Mucosa of gallbladder (tissue), 1 donor: Measurements from ENCODE around the gene NFATC1. TPM values are rescaled to one million over a fixed set of nuclear protein-coding genes. Genes with fewer than 3 reads are reported as not detected.

Experiments used
- DNase-seq: peaks from one replicate; pipeline ENCODE4 v3.0.0-alpha.2; 2020; ENCODE audit warnings: low spot score
- total RNA-seq: library from RNA; stranded (reverse); gene quantifications from one replicate; pipeline ENCODE4 v1.2.1, GENCODE V29; 2021
- donor health status: DM: no; HTN: no; CAD: no.

The NFATC1 gene
- total RNA-seq, 1 donor from 2014 or later: 7.4 TPM

GRCh38 chr18:79519751-79520477, 124.2 kb downstream of the NFATC1 start:
- peak; percentile 10 for DNase-seq

- DNase-seq: peak; percentile 4
These were observed 125.0 kb downstream of the NFATC1 start for GRCh38 chr18:79520478-79521390.

- DNase-seq: peak; percentile 0
These were observed 125.9 kb downstream of the NFATC1 start for GRCh38 chr18:79521416-79522205.

- DNase-seq: peak; percentile 29
These were observed 126.9 kb downstream of the NFATC1 start for GRCh38 chr18:79522451-79523205.

DNA sequence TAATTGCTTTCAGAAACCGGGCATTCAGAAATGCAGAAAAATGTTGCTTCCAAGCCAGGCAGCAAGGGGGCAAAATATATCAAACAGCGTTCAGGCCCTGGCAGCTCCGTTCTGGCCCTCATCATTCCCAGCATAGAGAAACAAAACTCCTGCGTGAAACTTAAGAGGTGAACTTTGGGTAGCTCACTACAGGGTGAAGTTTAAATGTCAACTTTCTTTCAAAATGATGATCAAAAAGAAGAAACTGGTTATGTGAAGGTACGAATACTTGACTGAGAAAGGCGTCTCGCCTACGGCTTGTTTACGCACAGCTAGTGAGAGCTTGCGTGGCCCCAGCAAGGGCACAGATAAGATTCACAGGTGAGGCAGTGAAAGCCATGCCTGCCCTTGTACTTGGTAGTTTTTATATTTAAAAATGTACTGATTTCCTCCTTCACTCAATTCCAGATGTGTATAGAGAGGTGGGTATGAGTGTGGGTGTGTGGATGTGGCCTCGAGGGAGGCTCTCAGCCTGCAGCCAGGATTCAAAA, 127.5 kb downstream of the NFATC1 start:
- DNase-seq: no peak

DNA sequence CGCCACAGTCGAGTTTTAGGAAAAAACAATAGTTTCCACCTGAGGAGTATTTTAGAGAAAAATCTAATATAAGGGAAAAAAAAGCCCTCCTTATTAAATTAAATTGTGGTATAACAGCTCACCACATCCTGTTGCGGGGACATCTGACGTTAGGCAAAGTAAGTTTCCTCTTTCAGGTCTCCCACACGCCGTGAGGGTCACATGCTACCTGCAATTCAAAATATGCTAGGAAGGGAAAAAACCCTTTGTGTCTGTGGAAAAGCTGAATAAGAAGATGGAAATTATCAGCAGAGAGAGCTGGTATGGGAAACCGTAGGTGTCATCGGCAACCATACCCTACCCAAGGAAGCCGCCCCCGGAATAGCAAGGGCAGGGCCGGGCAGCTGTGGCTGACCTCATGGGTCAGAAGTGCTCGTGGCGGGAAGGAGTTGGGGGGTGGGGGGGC, 128.0 kb downstream of the NFATC1 start:
- DNase-seq: no peak

DNA sequence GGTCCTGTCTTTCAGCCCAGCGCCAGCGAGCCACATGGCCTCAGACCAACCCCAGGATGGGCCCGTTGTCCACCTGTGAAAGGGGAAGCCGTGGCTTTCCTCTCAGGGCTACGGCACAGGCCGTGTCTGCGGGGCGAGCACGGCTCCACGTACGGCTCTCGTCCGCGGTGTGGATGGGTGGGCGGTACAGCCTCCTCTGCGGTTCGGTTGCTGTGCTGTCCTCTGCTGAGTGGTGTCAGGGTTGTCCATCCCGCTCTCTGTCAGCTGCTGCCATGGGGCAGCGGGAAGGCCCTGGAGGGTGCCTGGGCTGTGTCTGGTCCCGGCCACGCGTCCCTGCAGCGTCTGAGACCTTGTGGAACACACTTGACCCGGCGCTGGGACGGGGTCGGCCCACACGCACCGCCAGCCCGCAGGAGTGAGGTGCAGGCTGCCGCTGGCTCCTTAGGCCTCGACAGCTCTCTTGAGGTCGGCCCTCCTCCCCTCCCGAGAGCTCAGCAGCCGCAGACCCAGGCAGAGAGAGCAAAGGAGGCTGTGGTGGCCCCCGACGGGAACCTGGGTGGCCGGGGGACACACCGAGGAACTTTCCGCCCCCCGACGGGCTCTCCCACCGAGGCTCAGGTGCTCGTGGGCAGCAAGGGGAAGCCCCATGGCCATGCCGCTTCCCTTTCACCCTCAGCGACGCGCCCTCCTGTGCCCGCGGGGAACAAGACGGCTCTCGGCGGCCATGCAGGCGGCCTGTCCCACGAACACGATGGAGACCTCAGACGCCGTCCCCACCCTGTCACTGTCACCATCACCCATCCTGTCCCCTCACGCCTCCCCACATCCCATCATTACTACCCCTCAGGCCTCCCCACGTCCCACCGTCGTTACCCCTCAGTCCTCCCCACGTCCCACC, 128.7 kb downstream of the NFATC1 start:
- no peak for DNase-seq

DNA sequence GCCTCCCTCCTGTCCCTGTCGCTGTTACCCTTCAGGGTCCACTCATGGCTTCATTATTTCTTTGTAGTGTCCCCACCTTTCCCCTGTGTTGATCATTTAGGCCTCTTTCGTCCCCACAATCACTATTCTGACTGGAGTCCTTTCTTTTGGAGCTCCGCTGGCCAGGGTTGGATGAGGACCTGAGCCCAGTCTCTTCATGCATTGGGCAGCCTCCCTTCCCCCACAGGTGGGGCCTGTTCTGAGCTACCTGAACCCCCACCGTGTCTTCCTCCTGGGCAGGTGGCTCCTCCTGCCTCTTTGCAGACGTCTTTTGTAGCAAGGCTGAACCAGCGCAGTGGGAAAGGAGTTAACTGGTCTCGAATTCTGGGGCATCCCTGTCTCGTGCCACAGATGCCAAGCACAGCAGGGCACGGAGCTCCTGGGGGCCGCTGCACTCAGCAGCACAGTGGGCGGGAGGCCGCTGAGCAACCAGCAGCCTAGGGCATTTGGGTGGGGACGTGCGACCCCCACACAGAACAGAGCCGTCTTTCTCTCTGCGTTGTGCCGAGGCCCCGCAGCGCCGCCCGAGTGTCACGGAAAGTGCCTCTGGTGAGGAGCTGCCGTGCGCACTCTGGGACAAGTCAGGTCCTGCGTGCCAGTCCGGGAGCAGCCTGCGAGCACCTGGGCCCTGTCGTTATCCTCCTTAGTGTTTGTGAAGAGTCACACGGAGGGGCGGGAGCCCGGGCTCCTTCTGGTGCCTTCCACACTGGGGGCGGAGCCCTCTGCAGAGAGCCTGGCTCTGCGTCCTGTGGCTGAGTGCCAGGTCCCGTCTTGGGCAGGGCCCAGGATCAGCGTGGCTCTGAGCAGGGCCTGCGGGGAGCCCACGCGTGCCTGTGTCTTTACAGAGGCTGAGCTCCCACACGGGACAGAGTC, 130.1 kb downstream of the NFATC1 start:
- DNase-seq: no peak

DNA sequence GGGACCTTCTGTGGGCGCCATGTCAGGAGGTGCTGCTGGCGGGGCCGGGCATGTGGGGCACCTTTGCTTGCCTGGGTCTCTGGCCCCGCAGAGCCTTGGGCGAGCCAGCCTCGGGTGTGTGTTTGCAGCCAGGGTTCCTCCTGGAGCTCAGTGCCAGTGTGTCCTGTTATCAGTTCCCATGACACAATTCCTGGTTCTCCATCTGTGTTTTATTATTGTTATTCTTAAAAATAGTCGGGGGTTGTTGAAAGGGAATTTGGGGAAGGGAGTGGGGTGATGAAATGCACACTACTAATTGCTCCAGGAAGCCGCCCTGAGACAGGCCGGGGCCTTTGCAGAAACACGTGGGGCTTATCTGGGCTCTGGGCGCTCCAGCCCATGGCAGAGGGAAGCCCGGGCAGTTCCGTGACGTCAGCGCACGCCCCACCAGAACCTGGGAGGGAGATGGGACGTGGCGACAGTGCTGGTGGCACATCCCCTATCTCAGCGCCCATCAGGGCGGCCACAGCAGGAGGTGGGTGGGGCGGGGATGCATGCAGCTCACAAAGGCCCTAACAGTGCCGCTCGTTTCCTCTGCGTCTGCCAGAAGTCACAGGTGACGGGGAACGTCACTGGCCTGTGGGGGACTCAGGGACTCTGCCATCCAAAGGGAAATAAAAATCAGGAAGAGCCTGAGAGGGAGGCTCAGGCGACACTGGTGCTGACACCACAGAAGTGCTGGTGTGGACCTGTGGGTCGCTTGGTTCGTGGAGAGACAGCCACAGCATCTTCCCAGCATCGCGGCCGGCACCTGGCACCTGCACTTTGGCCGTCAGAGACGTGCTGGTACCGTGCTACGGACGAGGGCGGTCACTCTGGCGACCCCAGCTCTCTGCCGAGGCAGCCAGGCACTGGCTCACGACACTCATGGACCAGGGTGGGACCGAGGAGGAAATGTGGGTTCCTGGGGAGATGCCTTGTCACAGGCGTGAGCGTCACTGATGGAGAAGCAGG, 131.0 kb downstream of the NFATC1 start:
- no peak for DNase-seq

DNA sequence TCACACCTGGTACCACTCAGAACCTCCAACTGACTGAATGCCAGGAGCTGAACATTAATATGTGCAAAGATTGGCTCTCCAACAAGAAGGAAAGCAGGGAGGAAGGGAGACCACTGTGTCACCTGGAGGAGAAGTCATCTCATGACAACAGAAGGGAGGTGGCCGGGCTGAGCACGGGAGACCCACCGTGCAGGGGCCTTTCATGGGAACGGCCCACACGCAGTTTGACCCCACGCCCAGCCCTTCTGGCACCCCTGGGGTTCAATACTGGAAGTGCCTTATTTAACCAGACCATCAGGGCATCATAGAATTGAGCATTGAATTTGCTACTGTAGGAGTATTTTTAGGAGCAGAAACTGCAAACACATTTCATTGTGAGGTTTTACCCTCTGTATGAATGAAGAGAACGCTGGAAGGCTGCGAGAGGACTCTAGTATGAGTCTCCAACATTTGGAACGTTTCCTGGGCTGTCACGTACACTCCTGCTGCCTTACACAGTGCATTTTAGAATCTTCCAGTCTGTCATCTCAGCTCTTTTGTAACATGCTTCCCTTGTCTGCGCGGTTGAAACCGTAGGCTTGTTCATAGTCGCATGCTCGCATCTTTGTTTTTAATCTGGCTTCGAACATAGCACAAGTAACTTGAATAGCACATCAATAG, 132.1 kb downstream of the NFATC1 start:
- no peak for DNase-seq

GRCh38 chr18:79528316-79528695, 132.6 kb downstream of the NFATC1 start:
- no peak for DNase-seq

GRCh38 chr18:79528846-79529245, 133.1 kb downstream of the NFATC1 start:
- peak; percentile 74 for DNase-seq

DNA sequence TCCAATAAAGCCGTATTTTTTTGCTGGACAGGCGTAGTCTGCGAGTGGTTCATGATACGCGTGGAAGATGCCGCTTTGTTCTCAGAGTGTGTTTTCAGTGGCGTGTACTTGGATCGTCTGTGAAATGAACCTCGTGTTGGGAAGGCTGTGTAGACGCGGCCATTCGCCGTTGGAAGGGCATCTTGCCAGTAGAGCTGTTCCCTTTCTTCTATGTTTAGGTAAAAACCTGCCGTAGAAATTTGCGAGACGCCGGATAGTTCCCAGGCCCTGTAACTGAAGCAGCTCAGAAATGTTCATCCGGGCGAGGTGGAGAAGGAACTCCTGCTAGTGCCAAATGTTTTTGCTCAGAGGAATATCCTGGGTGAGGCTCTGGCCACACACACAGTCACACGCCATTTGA, 133.6 kb downstream of the NFATC1 start:
- DNase-seq: no peak

GRCh38 chr18:79529991-79530390, 134.3 kb downstream of the NFATC1 start:
- no peak for DNase-seq

- DNase-seq: no peak
These were observed 135.1 kb downstream of the NFATC1 start for GRCh38 chr18:79530821-79531220.

GRCh38 chr18:79531386-79531785, 135.7 kb downstream of the NFATC1 start:
- no peak for DNase-seq

GRCh38 chr18:79531926-79532312, 136.2 kb downstream of the NFATC1 start:
- DNase-seq: no peak
